ENCODE results near the gene SYNPR. TPM values are rescaled to one million over a fixed set of nuclear protein-coding genes. Genes with fewer than 3 reads are reported as not detected.
A peak's percentile ranks its signal among the peaks of the same experiment; 100 is the strongest.

Gene SYNPR
- total and polyA plus RNA-seq, 11 donors = 0.11 to 1.0 (median 0.41) TPM; not detected in 7

- WGBS, 4 donors = 50 to 70% (median 67%) methylated on average over 2 of the region's 2 CpGs
- H3K27me3 ChIP-seq = peaks cover 0 to 19% (median 3%) of the 10 kb centered on the region in 9 donors
- H3K4me3 ChIP-seq = no peak overlapping the region
- H3K4me1 ChIP-seq = no peaks in the 10 kb centered on the region
- DNase-seq (no peak), ATAC-seq (no peak)
- no peak overlapping the region for H3K27ac ChIP-seq
- H3K9me3 ChIP-seq = peaks cover 0 to 8% (median 0%) of the 10 kb centered on the region in 12 donors
- H3K36me3 ChIP-seq = no peaks in the 10 kb centered on the region
- TF ChIP-seq POLR2A (IDR thresholded peaks at IDR 0.05) = no peak
- no peak for TF ChIP-seq CTCF (IDR thresholded peaks at IDR 0.05)
- intact Hi-C loops (cut with DNase I) = loop anchor here in 2 of 10 donors (10.0 kb wide), 2 partner anchors 639 to 1129 kb away; no protein-coding TSS in a partner anchor
Observed at GRCh38 chr3:63355809-63356208, 77.7 kb downstream of the SYNPR start.

GRCh38 chr3:63364495-63364894, 86.4 kb downstream of the SYNPR start:
- no peaks in the 10 kb centered on the region for H3K4me1 ChIP-seq
- DNase-seq = no peak
- no peak overlapping the region for H3K4me3 ChIP-seq
- H3K36me3 ChIP-seq = no peaks in the 10 kb centered on the region
- WGBS, 4 donors = 5 to 11% (median 7%) methylated on average over 1 of the region's 1 CpG
- no peaks in the 10 kb centered on the region for H3K9me3 ChIP-seq
- TF ChIP-seq POLR2A (IDR thresholded peaks at IDR 0.05) (no peak), CTCF (IDR thresholded peaks at IDR 0.05) (no peak)
- intact Hi-C loops (cut with DNase I) = no loop called here
- H3K27ac ChIP-seq = no peak overlapping the region
- ATAC-seq = no peak
- no peaks in the 10 kb centered on the region for H3K27me3 ChIP-seq

- ATAC-seq = no peak
Observed at GRCh38 chr3:63364910-63365309, 86.8 kb downstream of the SYNPR start.

GRCh38 chr3:63365671-63366070, 87.6 kb downstream of the SYNPR start:
- DNase-seq = no peak
- H3K27me3 ChIP-seq = peaks cover 0 to 3% (median 0%) of the 10 kb centered on the region in 9 donors
- ATAC-seq = no peak
- no peak overlapping the region for H3K27ac ChIP-seq
- no peaks in the 10 kb centered on the region for H3K36me3 ChIP-seq
- H3K4me3 ChIP-seq = no peak overlapping the region
- no peaks in the 10 kb centered on the region for H3K4me1 ChIP-seq
- H3K9me3 ChIP-seq = no peaks in the 10 kb centered on the region
- TF ChIP-seq CTCF (IDR thresholded peaks at IDR 0.05) = no peak
- no peak for TF ChIP-seq POLR2A (IDR thresholded peaks at IDR 0.05)
- intact Hi-C loops (cut with DNase I) = no loop called here
- WGBS, 4 donors = 87 to 92% (median 90%) methylated on average over 5 of the region's 5 CpGs

More at GRCh38 chr3:63364910-63365309, 86.8 kb downstream of the SYNPR start:
- 60 to 70% (median 66%) methylated on average over 2 of the region's 2 CpGs for WGBS, 4 donors
- DNase-seq = no peak
- TF ChIP-seq POLR2A (IDR thresholded peaks at IDR 0.05) = no peak
- TF ChIP-seq CTCF (IDR thresholded peaks at IDR 0.05) = peak in 3 of 12 donors; percentile 5 to 30 (median 9)
- no peaks in the 10 kb centered on the region for H3K9me3 ChIP-seq
- H3K4me3 ChIP-seq = no peak overlapping the region
- intact Hi-C loops (cut with DNase I) = no loop called here
- no peaks in the 10 kb centered on the region for H3K36me3 ChIP-seq
- H3K27me3 ChIP-seq = peaks cover 0 to 1% (median 0%) of the 10 kb centered on the region in 9 donors
- no peak overlapping the region for H3K27ac ChIP-seq
- H3K4me1 ChIP-seq = no peaks in the 10 kb centered on the region

Measured in heart left ventricle (tissue), 16 donors.